WTC11 (cell line): ENCODE results near the gene DSTN.

ENCODE experiments used
- ATF6 ChIP-seq: sonication (generic); formaldehyde crosslinking; IDR thresholded peaks from 2 replicates; pipeline ENCODE4 v1.8.1; 2023; ENCODE audit warnings: mild to moderate bottlenecking, missing genetic modification reagents
- CBFB ChIP-seq: sonication (generic); formaldehyde crosslinking; IDR thresholded peaks from 2 replicates; pipeline ENCODE4 v1.8.1; 2022; ENCODE audit warnings: mild to moderate bottlenecking, low read depth, missing genetic modification reagents
- CREM ChIP-seq: sonication (generic); formaldehyde crosslinking; IDR thresholded peaks from 2 replicates; pipeline ENCODE4 v1.8.1; 2022; ENCODE audit warnings: mild to moderate bottlenecking, missing genetic modification reagents, moderate library complexity
- CTCF ChIP-seq: fragments of 200-600 bp; IDR thresholded peaks from 2 replicates; pipeline ENCODE4 v1.8.0; 2022; ENCODE audit warnings: antibody characterized with exemption
- ELF4 ChIP-seq: sonication (generic); formaldehyde crosslinking; IDR thresholded peaks from 2 replicates; pipeline ENCODE4 v1.8.1; 2022; ENCODE audit warnings: low read depth, mild to moderate bottlenecking, moderate library complexity, missing genetic modification reagents
- ESRRA ChIP-seq: sonication (generic); formaldehyde crosslinking; IDR thresholded peaks from 2 replicates; pipeline ENCODE4 v1.8.1; 2022; ENCODE audit warnings: mild to moderate bottlenecking, missing genetic modification reagents, borderline replicate concordance
- ETV6 ChIP-seq: sonication (generic); formaldehyde crosslinking; IDR thresholded peaks from 2 replicates; pipeline ENCODE4 v1.8.1; 2022; ENCODE audit warnings: mild to moderate bottlenecking, missing genetic modification reagents
- NFE2L1 ChIP-seq: sonication (generic); formaldehyde crosslinking; IDR thresholded peaks from 2 replicates; pipeline ENCODE4 v1.8.1; 2023; ENCODE audit warnings: missing genetic modification reagents
- SP1 ChIP-seq: sonication (generic); formaldehyde crosslinking; conservative IDR thresholded peaks from 2 replicates; pipeline ENCODE4 v1.8.1; 2022; ENCODE audit warnings: missing genetic modification reagents
- STAT6 ChIP-seq: sonication (generic); formaldehyde crosslinking; conservative IDR thresholded peaks from 2 replicates; pipeline ENCODE4 v1.8.1; 2023; ENCODE audit warnings: mild to moderate bottlenecking, low read depth, missing genetic modification reagents, moderate library complexity
- ZNF263 ChIP-seq: sonication (generic); formaldehyde crosslinking; IDR thresholded peaks from 2 replicates; pipeline ENCODE4 v1.8.1; 2022; ENCODE audit warnings: low read depth, mild to moderate bottlenecking, moderate library complexity, missing genetic modification reagents
- ZNF317 ChIP-seq: sonication (generic); formaldehyde crosslinking; IDR thresholded peaks from 2 replicates; pipeline ENCODE4 v1.8.1; 2023; ENCODE audit warnings: low read depth, mild to moderate bottlenecking, moderate library complexity, missing genetic modification reagents, borderline replicate concordance

- TF ChIP-seq ZNF317 (CRISPR knock-in tag) = no peak
- TF ChIP-seq CTCF = no peak
- TF ChIP-seq ESRRA (CRISPR knock-in tag) = no peak
- TF ChIP-seq ETV6 (CRISPR knock-in tag) = no peak
- no peak for TF ChIP-seq ZNF263 (CRISPR knock-in tag)
- TF ChIP-seq SP1 (CRISPR knock-in tag) = no peak
- TF ChIP-seq CBFB (CRISPR knock-in tag) = no peak
- no peak for TF ChIP-seq NFE2L1 (CRISPR knock-in tag)
- no peak for TF ChIP-seq CREM (CRISPR knock-in tag)
- no peak for TF ChIP-seq STAT6 (CRISPR knock-in tag)
- TF ChIP-seq ELF4 (CRISPR knock-in tag) = no peak
- no peak for TF ChIP-seq ATF6
Measured at GRCh38 chr20:17658648-17658993, 88.7 kb downstream of the DSTN start.
